Measurements from ENCODE around the gene CASTOR1.

The CASTOR1 gene

GRCh38 chr22:30297991-30298701, 8.8 kb upstream of the CASTOR1 start:
- DNase-seq (ENCODE audit: low read depth): no peak

GRCh38 chr22:30297276-30297990, 8.1 kb upstream of the CASTOR1 start:
- no peak for DNase-seq (ENCODE audit: low read depth)

- no peak for DNase-seq (ENCODE audit: low read depth)
These were observed 7.5 kb upstream of the CASTOR1 start for GRCh38 chr22:30296833-30297232.

GRCh38 chr22:30296324-30296723, 7.0 kb upstream of the CASTOR1 start:
- DNase-seq (ENCODE audit: low read depth): no peak

- no peak for DNase-seq (ENCODE audit: low read depth)
These were observed 6.3 kb upstream of the CASTOR1 start for GRCh38 chr22:30295576-30295975.

- no peak for DNase-seq (ENCODE audit: low read depth)
These were observed 5.5 kb upstream of the CASTOR1 start for GRCh38 chr22:30294830-30295229.

- no peak for DNase-seq (ENCODE audit: low read depth)
These were observed 4.8 kb upstream of the CASTOR1 start for GRCh38 chr22:30294066-30294465.

GRCh38 chr22:30293026-30293425, 3.7 kb upstream of the CASTOR1 start:
- DNase-seq (ENCODE audit: low read depth): no peak

- DNase-seq (ENCODE audit: low read depth): no peak
These were observed 3.0 kb upstream of the CASTOR1 start for GRCh38 chr22:30292069-30292970.

GRCh38 chr22:30291058-30291892, 2.0 kb upstream of the CASTOR1 start:
- no peak for DNase-seq (ENCODE audit: low read depth)

- no peak for DNase-seq (ENCODE audit: low read depth)
These were observed 1.2 kb upstream of the CASTOR1 start for GRCh38 chr22:30290342-30291057.

GRCh38 chr22:30289980-30290313, 642 bp upstream of the CASTOR1 start:
- DNase-seq (ENCODE audit: low read depth): no peak

- DNase-seq (ENCODE audit: low read depth): no peak
These were observed 725 bp downstream of the CASTOR1 start for GRCh38 chr22:30288419-30289140.

GRCh38 chr22:30287648-30288418, 1.5 kb downstream of the CASTOR1 start:
- peak; percentile 78 for DNase-seq (ENCODE audit: low read depth)

GRCh38 chr22:30286813-30287647, 2.3 kb downstream of the CASTOR1 start:
- peak; percentile 84 for DNase-seq (ENCODE audit: low read depth)

GRCh38 chr22:30286331-30286730, 3.0 kb downstream of the CASTOR1 start:
- DNase-seq (ENCODE audit: low read depth): no peak

- no peak for DNase-seq (ENCODE audit: low read depth)
These were observed 3.5 kb downstream of the CASTOR1 start for GRCh38 chr22:30285846-30286200.

GRCh38 chr22:30285176-30285845, 4.0 kb downstream of the CASTOR1 start:
- DNase-seq (ENCODE audit: low read depth): no peak

All from activated T-cell treated with anti-CD3 and anti-CD28 coated beads for 48 hours (primary cell).